ENCODE data around the gene RNU6-8. TPM values are rescaled to one million over a fixed set of nuclear protein-coding genes. Genes with fewer than 3 reads are reported as not detected.

Gene RNU6-8
- polyA plus RNA-seq, 1 experiment, result not detected

DNA sequence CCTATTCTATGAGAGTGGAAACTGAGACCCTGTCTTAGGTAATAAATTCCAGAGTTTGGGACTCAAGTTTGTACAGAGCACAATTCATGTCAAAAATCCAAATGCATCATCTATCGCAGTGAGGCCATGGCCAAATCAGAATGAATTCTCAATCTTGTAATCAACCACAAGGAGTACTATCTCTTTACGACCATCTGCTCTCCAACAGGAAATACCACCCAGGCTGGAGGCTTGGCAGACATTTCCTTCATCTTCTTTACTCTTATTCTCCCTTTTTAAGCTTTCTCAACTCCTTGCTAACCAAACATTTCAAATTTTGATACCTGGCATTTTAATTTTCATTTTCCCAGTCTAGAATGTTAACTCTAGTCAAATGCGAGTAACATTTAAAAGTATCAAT, 33.9 kb downstream of the RNU6-8 start:
- ChIA-PET CTCF (no interaction called here), POLR2A (no interaction called here)
- Histone ChIP-seq H3K27ac (ENCODE audit: low read depth, low read length) (no peak overlapping the region), H3K9me3 (ENCODE audit: control insufficient read depth, insufficient read depth, low read length) (no peaks in the 10 kb centered on the region), H3K4me3 (ENCODE audit: low read depth, low read length) (no peak overlapping the region), H3K27me3 (ENCODE audit: control insufficient read depth, insufficient read depth, low read length) (no peaks in the 10 kb centered on the region)
- DNase-seq (ENCODE audit: low read depth, low spot score), result no peak
- TF ChIP-seq, protein P1, sequence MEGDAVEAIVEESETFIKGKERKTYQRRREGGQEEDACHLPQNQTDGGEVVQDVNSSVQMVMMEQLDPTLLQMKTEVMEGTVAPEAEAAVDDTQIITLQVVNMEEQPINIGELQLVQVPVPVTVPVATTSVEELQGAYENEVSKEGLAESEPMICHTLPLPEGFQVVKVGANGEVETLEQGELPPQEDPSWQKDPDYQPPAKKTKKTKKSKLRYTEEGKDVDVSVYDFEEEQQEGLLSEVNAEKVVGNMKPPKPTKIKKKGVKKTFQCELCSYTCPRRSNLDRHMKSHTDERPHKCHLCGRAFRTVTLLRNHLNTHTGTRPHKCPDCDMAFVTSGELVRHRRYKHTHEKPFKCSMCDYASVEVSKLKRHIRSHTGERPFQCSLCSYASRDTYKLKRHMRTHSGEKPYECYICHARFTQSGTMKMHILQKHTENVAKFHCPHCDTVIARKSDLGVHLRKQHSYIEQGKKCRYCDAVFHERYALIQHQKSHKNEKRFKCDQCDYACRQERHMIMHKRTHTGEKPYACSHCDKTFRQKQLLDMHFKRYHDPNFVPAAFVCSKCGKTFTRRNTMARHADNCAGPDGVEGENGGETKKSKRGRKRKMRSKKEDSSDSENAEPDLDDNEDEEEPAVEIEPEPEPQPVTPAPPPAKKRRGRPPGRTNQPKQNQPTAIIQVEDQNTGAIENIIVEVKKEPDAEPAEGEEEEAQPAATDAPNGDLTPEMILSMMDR (IDR thresholded peaks at IDR 0.05; ENCODE audit: low read depth, low read length), result no peak

DNA sequence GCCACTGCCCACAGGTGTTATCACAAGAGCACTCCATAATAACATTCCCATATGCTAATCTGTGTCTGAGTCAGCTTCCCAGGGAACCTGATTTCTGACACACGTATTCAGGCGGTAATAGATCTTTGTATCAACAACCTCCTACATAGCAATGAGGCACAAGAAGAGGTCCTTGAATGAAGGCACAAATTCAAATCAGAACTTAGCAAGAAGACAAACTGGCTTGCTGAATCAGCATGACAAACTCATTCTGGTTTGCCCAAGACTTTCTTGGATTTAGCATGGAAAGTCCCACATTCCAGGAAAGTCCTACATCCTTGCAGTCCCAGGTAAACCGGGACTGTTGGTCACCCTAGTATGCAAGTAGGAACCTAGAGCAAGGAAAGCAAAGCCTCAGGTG, 35.2 kb downstream of the RNU6-8 start:
- POLR2A ChIA-PET, result interaction anchor here (0.6 kb wide), 1 partner anchor 805 kb away, joined by 5 read pairs; no protein-coding TSS in a partner anchor
- TF ChIP-seq, protein P1 (IDR thresholded peaks at IDR 0.05; ENCODE audit: low read depth, low read length), result no peak
- CTCF ChIA-PET, result no interaction called here

DNA sequence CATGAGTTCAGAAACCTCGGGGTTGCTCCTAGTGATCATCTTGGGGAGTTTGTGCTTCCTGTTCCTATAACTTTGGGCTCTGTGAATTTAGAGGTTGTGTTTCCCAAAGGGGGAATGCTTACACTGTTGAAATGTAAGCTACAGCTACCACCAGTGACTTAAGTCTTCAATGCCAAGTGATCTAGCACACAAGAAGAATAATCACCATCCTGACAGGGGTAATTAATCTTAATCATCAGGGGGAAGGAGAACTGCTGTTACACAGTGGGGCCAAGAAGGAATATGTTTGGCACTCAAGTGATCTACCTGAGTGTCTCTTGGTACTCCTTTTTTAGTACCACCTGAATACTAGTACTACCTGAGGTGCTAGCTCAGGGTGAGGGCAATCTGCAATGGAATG, 36.1 kb downstream of the RNU6-8 start:
- ChIA-PET POLR2A (no interaction called here), CTCF (no interaction called here)
- Histone ChIP-seq H3K9me3 (ENCODE audit: control insufficient read depth, insufficient read depth, low read length) (no peaks in the 10 kb centered on the region), H3K27ac (ENCODE audit: low read depth, low read length) (no peak overlapping the region), H3K4me3 (ENCODE audit: low read depth, low read length) (no peak overlapping the region), H3K27me3 (ENCODE audit: control insufficient read depth, insufficient read depth, low read length) (no peaks in the 10 kb centered on the region)
- DNase-seq (ENCODE audit: low read depth, low spot score), result no peak
- TF ChIP-seq, protein P1 (IDR thresholded peaks at IDR 0.05; ENCODE audit: low read depth, low read length), result no peak

More for the DNA sequence above, 35.2 kb downstream of the RNU6-8 start:
- no peak overlapping the region for H3K27ac ChIP-seq (ENCODE audit: low read depth, low read length)
- no peaks in the 10 kb centered on the region for H3K27me3 ChIP-seq (ENCODE audit: control insufficient read depth, insufficient read depth, low read length)
- no peaks in the 10 kb centered on the region for H3K9me3 ChIP-seq (ENCODE audit: control insufficient read depth, insufficient read depth, low read length)
- H3K4me3 ChIP-seq (ENCODE audit: low read depth, low read length), result no peak overlapping the region
- no peak for DNase-seq (ENCODE audit: low read depth, low spot score)

DNA sequence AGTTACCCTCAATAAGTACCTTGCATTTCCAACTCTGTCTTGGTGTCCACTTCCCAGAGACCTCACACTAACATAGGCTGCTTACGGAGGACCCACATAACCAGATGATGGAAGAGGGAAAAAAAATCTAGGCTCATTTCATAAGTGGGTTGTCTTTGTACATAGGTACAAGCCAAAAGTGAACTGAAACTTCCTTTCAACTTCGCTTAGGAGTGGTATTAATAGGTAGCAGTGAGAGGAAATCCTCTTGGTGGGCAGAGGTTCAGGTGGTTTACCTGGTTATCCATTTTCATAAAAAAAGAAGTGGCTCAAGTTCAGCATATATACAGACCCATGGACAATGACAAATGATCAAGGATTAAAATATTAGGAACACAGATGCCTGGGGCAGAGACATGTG, 37.0 kb downstream of the RNU6-8 start:
- Histone ChIP-seq H3K27me3 (ENCODE audit: control insufficient read depth, insufficient read depth, low read length) (no peaks in the 10 kb centered on the region), H3K4me3 (ENCODE audit: low read depth, low read length) (no peak overlapping the region), H3K9me3 (ENCODE audit: control insufficient read depth, insufficient read depth, low read length) (no peaks in the 10 kb centered on the region), H3K27ac (ENCODE audit: low read depth, low read length) (no peak overlapping the region)
- CTCF ChIA-PET, result no interaction called here
- POLR2A ChIA-PET, result no interaction called here
- TF ChIP-seq, protein P1 (IDR thresholded peaks at IDR 0.05; ENCODE audit: low read depth, low read length), result no peak
- DNase-seq (ENCODE audit: low read depth, low spot score), result no peak

Small RNA genes lying within 50 kb of the gene (small RNA-seq; reads per million reads assigned to genes)
- gene RNU6-7 (ENCODE audit: insufficient read length, low read depth), result not detected
- not detected for gene RNU6-8 (ENCODE audit: insufficient read length, low read depth)

Other genes starting within 250 kb of the RNU6-8 start
- gene ARHGAP5, start 126.0 kb downstream of the RNU6-8 start, polyA plus RNA-seq (2011; rRNA removed), result 28.2 and 45.6 TPM in 2 replicates
- not detected in 2 replicates for gene RNU6-7, start 1.2 kb downstream of the RNU6-8 start, polyA plus RNA-seq (2011; rRNA removed)
- 0.78 and 1.3 TPM in 2 replicates for gene AKAP6, start 126.0 kb upstream of the RNU6-8 start, polyA plus RNA-seq (2011; rRNA removed)